ENCODE results near the gene PSMD6. TPM values are rescaled to one million over a fixed set of nuclear protein-coding genes. Genes with fewer than 3 reads are reported as not detected.

PSMD6 gene
- 84.8 and 106 TPM in 2 replicates for total RNA-seq

GRCh38 chr3:64023187-64023860 lies at the start of gene PSMD6:
Gene PSMD6 (minus strand): TSS chr3:64023494. CDS start chr3:64023419, 75 bp downstream.

Other genes with a start within 250 kb of the PSMD6 start
- gene C3orf49, start 204.2 kb downstream of the PSMD6 start, total RNA-seq, result not detected in 2 replicates
- gene THOC7, start 159.7 kb downstream of the PSMD6 start, total RNA-seq, result 35.4 and 50.6 TPM in 2 replicates
- 9.2 and 9.5 TPM in 2 replicates for gene ATXN7, start 159.6 kb downstream of the PSMD6 start, total RNA-seq
- not detected in 2 replicates for gene SCAANT1, start 111.1 kb downstream of the PSMD6 start, total RNA-seq
- 8.2 and 10.6 TPM in 2 replicates for gene PRICKLE2, start 202.0 kb upstream of the PSMD6 start, total RNA-seq

All from dermis lymphatic vessel endothelial cell (primary cell).